GM04504 (cell line): ENCODE data around the gene KRT23.
A peak's percentile ranks its signal among the peaks of the same experiment; 100 is the strongest.
"Not testable (repeated sequence)": the region's sequence is repeated elsewhere in the genome, so short reads cannot be mapped to it uniquely, and the experiment has no call there.

Experiments
- DNase-seq: peaks from one replicate; pipeline ENCODE4 v3.0.0-alpha.2; 2012; ENCODE audit warnings: low read depth

KRT23 gene

GRCh38 chr17:40949418-40949817 is 12.0 kb upstream of the KRT23 start:
- DNase-seq: no peak

GRCh38 chr17:40947929-40948328 is 10.5 kb upstream of the KRT23 start:
- DNase-seq: no peak

- no peak for DNase-seq
Measured at GRCh38 chr17:40945414-40945813, 8.0 kb upstream of the KRT23 start.

- DNase-seq: no peak
Measured at GRCh38 chr17:40944531-40944930, 7.1 kb upstream of the KRT23 start.

- no peak for DNase-seq
Measured at GRCh38 chr17:40942553-40942952, 5.1 kb upstream of the KRT23 start.

- no peak for DNase-seq
Measured at GRCh38 chr17:40940266-40940665, 2.8 kb upstream of the KRT23 start.

- DNase-seq: peak; percentile 63
Measured at GRCh38 chr17:40938981-40939380, 1.5 kb upstream of the KRT23 start.

GRCh38 chr17:40936976-40937375 is 470 bp downstream of the KRT23 start:
- no peak for DNase-seq

GRCh38 chr17:40936437-40936971 is 942 bp downstream of the KRT23 start:
- DNase-seq: no peak

GRCh38 chr17:40935624-40936023 is 1.8 kb downstream of the KRT23 start:
- no peak for DNase-seq

- DNase-seq: no peak
Measured at GRCh38 chr17:40932608-40933007, 4.8 kb downstream of the KRT23 start.

GRCh38 chr17:40931311-40931710 is 6.1 kb downstream of the KRT23 start:
- DNase-seq: no peak

- DNase-seq: no peak
Measured at GRCh38 chr17:40926341-40926740, 11.1 kb downstream of the KRT23 start.

- peak; percentile 82 for DNase-seq
Measured at GRCh38 chr17:40922239-40922638, 15.2 kb downstream of the KRT23 start.

GRCh38 chr17:40921026-40921425 is 16.4 kb downstream of the KRT23 start:
- DNase-seq: no peak

- not testable (repeated sequence) for DNase-seq
Measured at GRCh38 chr17:40917116-40917515, 20.3 kb downstream of the KRT23 start.

- no peak for DNase-seq
Measured at GRCh38 chr17:40916366-40916765, 21.1 kb downstream of the KRT23 start.

GRCh38 chr17:40915721-40916256 is 21.7 kb downstream of the KRT23 start:
- peak; percentile 30 for DNase-seq

- peak; percentile 85 for DNase-seq
Measured at GRCh38 chr17:40915199-40915661, 22.2 kb downstream of the KRT23 start.

- no peak for DNase-seq
Measured at GRCh38 chr17:40914075-40914855, 23.2 kb downstream of the KRT23 start.

- no peak for DNase-seq
Measured at GRCh38 chr17:40912486-40913210, 24.8 kb downstream of the KRT23 start.

GRCh38 chr17:40910441-40910841 is 27.0 kb downstream of the KRT23 start:
- peak; percentile 87 for DNase-seq

GRCh38 chr17:40909755-40910154 is 27.7 kb downstream of the KRT23 start:
- DNase-seq: peak; percentile 76
